Measurements from ENCODE around the gene APOBEC3C. TPM values are rescaled to one million over a fixed set of nuclear protein-coding genes. Genes with fewer than 3 reads are reported as not detected.
"Not testable (repeated sequence)": the region's sequence is repeated elsewhere in the genome, so short reads cannot be mapped to it uniquely, and the experiment has no call there.

The APOBEC3C gene
- total RNA-seq, 2 donors from 2014 or later, result 35.9 to 39.8 TPM

- H3K27me3 Mint-ChIP-seq, result peaks cover 7% of the 10 kb centered on the region
- peak overlapping the region; percentile 64 for H3K4me3 Mint-ChIP-seq
- peaks cover 42% of the 10 kb centered on the region for H3K4me1 Mint-ChIP-seq
Observed at GRCh38 chr22:38989466-38989865, 24.6 kb upstream of the APOBEC3C start.

GRCh38 chr22:38992871-38993371 is 21.1 kb upstream of the APOBEC3C start:
- DNase-seq; H3K36me3 Mint-ChIP-seq (ENCODE audit: low read depth); H3K27me3 Mint-ChIP-seq; H3K9me3 ChIP-seq (ENCODE audit: control insufficient read depth, low read length, poor library complexity, severe bottlenecking); H3K4me3 Mint-ChIP-seq: not testable (repeated sequence)
- Mint-ChIP-seq H3K4me1 (peaks cover 34% of the 10 kb centered on the region), H3K27ac (peak overlapping the region; percentile 32)
- ATAC-seq, result peak; percentile 37

More at GRCh38 chr22:38989466-38989865, 24.6 kb upstream of the APOBEC3C start:
- Mint-ChIP-seq H3K36me3 (ENCODE audit: low read depth) (peaks cover 6% of the 10 kb centered on the region), H3K27ac (peak overlapping the region; percentile 97)
- ATAC-seq (no peak), DNase-seq (no peak)
- no peaks in the 10 kb centered on the region for H3K9me3 ChIP-seq (ENCODE audit: control insufficient read depth, low read length, poor library complexity, severe bottlenecking)

GRCh38 chr22:38996105-38996504 is 18.0 kb upstream of the APOBEC3C start:
- DNase-seq (no peak), ATAC-seq (no peak)
- H3K9me3 ChIP-seq (ENCODE audit: control insufficient read depth, low read length, poor library complexity, severe bottlenecking), result no peaks in the 10 kb centered on the region
- Mint-ChIP-seq H3K4me3 (no peak overlapping the region), H3K27ac (no peak overlapping the region), H3K27me3 (peaks cover 7% of the 10 kb centered on the region), H3K4me1 (peaks cover 18% of the 10 kb centered on the region), H3K36me3 (ENCODE audit: low read depth) (peaks cover 8% of the 10 kb centered on the region)

- Mint-ChIP-seq H3K27me3 (peaks cover 7% of the 10 kb centered on the region), H3K36me3 (ENCODE audit: low read depth) (peaks cover 8% of the 10 kb centered on the region), H3K4me1 (peaks cover 18% of the 10 kb centered on the region), H3K4me3 (no peak overlapping the region), H3K27ac (no peak overlapping the region)
- ATAC-seq (no peak), DNase-seq (no peak)
- no peaks in the 10 kb centered on the region for H3K9me3 ChIP-seq (ENCODE audit: control insufficient read depth, low read length, poor library complexity, severe bottlenecking)
Observed at GRCh38 chr22:38997518-38997917, 16.5 kb upstream of the APOBEC3C start.

GRCh38 chr22:39003165-39003638 is 10.9 kb upstream of the APOBEC3C start:
- ATAC-seq, result peak; percentile 92
- Mint-ChIP-seq H3K4me3 (no peak overlapping the region), H3K36me3 (ENCODE audit: low read depth) (peaks cover 2% of the 10 kb centered on the region), H3K4me1 (peaks cover 14% of the 10 kb centered on the region), H3K27ac (no peak overlapping the region), H3K27me3 (no peaks in the 10 kb centered on the region)
- DNase-seq, result peak; percentile 30 to 55 (median 52)
- no peaks in the 10 kb centered on the region for H3K9me3 ChIP-seq (ENCODE audit: control insufficient read depth, low read length, poor library complexity, severe bottlenecking)

- DNase-seq (no peak), ATAC-seq (no peak)
- Mint-ChIP-seq H3K36me3 (ENCODE audit: low read depth) (no peaks in the 10 kb centered on the region), H3K27ac (no peak overlapping the region), H3K4me3 (no peak overlapping the region), H3K4me1 (peaks cover 12% of the 10 kb centered on the region), H3K27me3 (no peaks in the 10 kb centered on the region)
- H3K9me3 ChIP-seq (ENCODE audit: control insufficient read depth, low read length, poor library complexity, severe bottlenecking), result no peaks in the 10 kb centered on the region
Observed at GRCh38 chr22:39007177-39007576, 6.9 kb upstream of the APOBEC3C start.

GRCh38 chr22:39008271-39008850 is 5.7 kb upstream of the APOBEC3C start:
- H3K4me3 Mint-ChIP-seq; H3K27me3 Mint-ChIP-seq; H3K36me3 Mint-ChIP-seq (ENCODE audit: low read depth); H3K9me3 ChIP-seq (ENCODE audit: control insufficient read depth, low read length, poor library complexity, severe bottlenecking); ATAC-seq; H3K27ac Mint-ChIP-seq; DNase-seq: not testable (repeated sequence)
- peaks cover 19% of the 10 kb centered on the region for H3K4me1 Mint-ChIP-seq

- no peak for ATAC-seq
- H3K9me3 ChIP-seq (ENCODE audit: control insufficient read depth, low read length, poor library complexity, severe bottlenecking), result no peaks in the 10 kb centered on the region
- Mint-ChIP-seq H3K4me3 (no peak overlapping the region), H3K27ac (peak overlapping the region; percentile 11), H3K27me3 (no peaks in the 10 kb centered on the region), H3K4me1 (peaks cover 31% of the 10 kb centered on the region), H3K36me3 (ENCODE audit: low read depth) (no peaks in the 10 kb centered on the region)
- DNase-seq, result no peak
Observed at GRCh38 chr22:39010946-39011345, 3.1 kb upstream of the APOBEC3C start.

GRCh38 chr22:39012533-39013511 is 1.2 kb upstream of the APOBEC3C start:
- DNase-seq, result no peak
- Mint-ChIP-seq H3K36me3 (ENCODE audit: low read depth) (no peaks in the 10 kb centered on the region), H3K4me3 (peak overlapping the region; percentile 55), H3K27ac (peak overlapping the region; percentile 94), H3K4me1 (peaks cover 38% of the 10 kb centered on the region), H3K27me3 (no peaks in the 10 kb centered on the region)
- no peak for ATAC-seq
- H3K9me3 ChIP-seq (ENCODE audit: control insufficient read depth, low read length, poor library complexity, severe bottlenecking), result no peaks in the 10 kb centered on the region

- peak overlapping the region; percentile 94 for H3K27ac Mint-ChIP-seq
- not testable (repeated sequence) for ATAC-seq; H3K36me3 Mint-ChIP-seq (ENCODE audit: low read depth); DNase-seq; H3K9me3 ChIP-seq (ENCODE audit: control insufficient read depth, low read length, poor library complexity, severe bottlenecking); H3K27me3 Mint-ChIP-seq
- peak overlapping the region; percentile 98 for H3K4me3 Mint-ChIP-seq
- peaks cover 37% of the 10 kb centered on the region for H3K4me1 Mint-ChIP-seq
Observed at GRCh38 chr22:39013561-39013941, 506 bp upstream of the APOBEC3C start.

- not testable (repeated sequence) for H3K9me3 ChIP-seq (ENCODE audit: control insufficient read depth, low read length, poor library complexity, severe bottlenecking); H3K36me3 Mint-ChIP-seq (ENCODE audit: low read depth); H3K27me3 Mint-ChIP-seq; DNase-seq; ATAC-seq
- H3K4me3 Mint-ChIP-seq, result peak overlapping the region; percentile 98
- peak overlapping the region; percentile 94 for H3K27ac Mint-ChIP-seq
- H3K4me1 Mint-ChIP-seq, result peaks cover 37% of the 10 kb centered on the region
Observed at GRCh38 chr22:39014723-39015121, 665 bp downstream of the APOBEC3C start.

- H3K4me1 Mint-ChIP-seq, result peaks cover 40% of the 10 kb centered on the region
- ATAC-seq (no peak), DNase-seq (no peak)
- H3K27ac Mint-ChIP-seq, result peak overlapping the region; percentile 93
- H3K36me3 Mint-ChIP-seq (ENCODE audit: low read depth), result peaks cover 2% of the 10 kb centered on the region
- H3K9me3 ChIP-seq (ENCODE audit: control insufficient read depth, low read length, poor library complexity, severe bottlenecking), result no peaks in the 10 kb centered on the region
- H3K4me3 Mint-ChIP-seq, result peak overlapping the region; percentile 50
- no peaks in the 10 kb centered on the region for H3K27me3 Mint-ChIP-seq
Observed at GRCh38 chr22:39016592-39016991, 2.5 kb downstream of the APOBEC3C start.

- no peaks in the 10 kb centered on the region for H3K27me3 Mint-ChIP-seq
- peaks cover 2% of the 10 kb centered on the region for H3K36me3 Mint-ChIP-seq (ENCODE audit: low read depth)
- H3K4me1 Mint-ChIP-seq, result peaks cover 42% of the 10 kb centered on the region
- H3K4me3 Mint-ChIP-seq, result no peak overlapping the region
- no peaks in the 10 kb centered on the region for H3K9me3 ChIP-seq (ENCODE audit: control insufficient read depth, low read length, poor library complexity, severe bottlenecking)
- no peak for ATAC-seq
- no peak for DNase-seq
- peak overlapping the region; percentile 93 for H3K27ac Mint-ChIP-seq
Observed at GRCh38 chr22:39017596-39018365, 3.7 kb downstream of the APOBEC3C start.
